K562 (cell line): ENCODE results near the gene LRRC58. TPM values are rescaled to one million over a fixed set of nuclear protein-coding genes. Genes with fewer than 3 reads are reported as not detected.

Experiments
- CBX8 ChIP-seq: fragments of 200-600 bp; sonication (generic); IDR thresholded peaks from 2 replicates; pipeline ENCODE4 v1.6.1; 2012; ENCODE audit warnings: borderline replicate concordance, mixed run types, low read depth, mild to moderate bottlenecking, moderate library complexity, mixed read lengths, low read length, control low read depth, inconsistent platforms; ENCODE audit not compliant: poor library complexity, severe bottlenecking; ENCODE audit errors: extremely low read depth
- CHD1 ChIP-seq: fragments of 200-600 bp; sonication (generic); IDR thresholded peaks from one replicate; pipeline ENCODE4 v1.6.1; 2012; ENCODE audit warnings: mild to moderate bottlenecking, moderate library complexity, low read length, inconsistent platforms
- CREM ChIP-seq: IDR thresholded peaks from 2 replicates; pipeline ENCODE4 v1.6.1; 2014; ENCODE audit warnings: antibody characterized with exemption, low read depth
- CTCFL ChIP-seq: IDR thresholded peaks from 2 replicates; pipeline ENCODE4 v1.6.1; 2011; ENCODE audit warnings: borderline replicate concordance, low read depth, mild to moderate bottlenecking, moderate library complexity, low read length; ENCODE audit not compliant: insufficient read depth, poor library complexity, severe bottlenecking
- ELF2 ChIP-seq: fragments of 250-450 bp; sonication (Bioruptor Pico); IDR thresholded peaks from 2 replicates; pipeline ENCODE4 v1.5.0; 2021; ENCODE audit warnings: mild to moderate bottlenecking
- GABPB1 ChIP-seq: sonication (generic); formaldehyde crosslinking; IDR thresholded peaks from 2 replicates; pipeline ENCODE4 v1.8.0; 2022; ENCODE audit warnings: mild to moderate bottlenecking, missing genetic modification reagents
- ILF3 ChIP-seq: fragments of 450-650 bp; IDR thresholded peaks from 2 replicates; pipeline ENCODE4 v1.6.1; 2018; ENCODE audit warnings: antibody characterized with exemption, mild to moderate bottlenecking, moderate library complexity, borderline replicate concordance
- KDM4B ChIP-seq, 2 experiments: fragments of 450-650 bp in 1 of 2; sonication (generic) in 1 of 2; IDR thresholded peaks; 2 replicates each; pipeline ENCODE4 v1.6.1; 2016 to 2017; ENCODE audit warnings: borderline replicate concordance in 2 of 2, antibody characterized with exemption in 1 of 2, low read depth in 1 of 2, mild to moderate bottlenecking in 1 of 2
- MCM5 ChIP-seq: fragments of 450-650 bp; IDR thresholded peaks from 2 replicates; pipeline ENCODE4 v1.6.1; 2016; ENCODE audit warnings: low read depth
- SIRT6 ChIP-seq: IDR thresholded peaks from one replicate; pipeline ENCODE4 v1.6.1; 2012; ENCODE audit warnings: low read depth, mild to moderate bottlenecking, control low read depth, inconsistent platforms, low read length, moderate library complexity
- SLC30A9 ChIP-seq: fragments of 250-450 bp; sonication (Bioruptor Pico); IDR thresholded peaks from 2 replicates; pipeline ENCODE4 v1.8.0; 2022; ENCODE audit warnings: mild to moderate bottlenecking, moderate library complexity
- TRIM25 ChIP-seq: fragments of 450-650 bp; IDR thresholded peaks from 2 replicates; pipeline ENCODE4 v1.7.0; 2016; ENCODE audit warnings: borderline replicate concordance
- YBX1 ChIP-seq: fragments of 450-650 bp; IDR thresholded peaks from 2 replicates; pipeline ENCODE4 v1.7.1; 2016; ENCODE audit warnings: mild to moderate bottlenecking
- ZKSCAN3 ChIP-seq: fragments of 250-450 bp; sonication (Bioruptor Pico); IDR thresholded peaks from 2 replicates; pipeline ENCODE4 v1.4.0; 2020
- ZNF253 ChIP-seq: fragments of 250-450 bp; sonication (Bioruptor Pico); conservative IDR thresholded peaks from 2 replicates; pipeline ENCODE4 v1.6.1; 2021; ENCODE audit warnings: mild to moderate bottlenecking
- ZNF3 ChIP-seq: fragments of 250-450 bp; sonication (Bioruptor Pico); IDR thresholded peaks from 2 replicates; pipeline ENCODE4 v1.5.0; 2021; ENCODE audit warnings: mild to moderate bottlenecking, moderate library complexity
- ZNF311 ChIP-seq: fragments of 250-450 bp; sonication (Bioruptor Pico); IDR thresholded peaks from 2 replicates; pipeline ENCODE4 v1.4.0; 2020; ENCODE audit warnings: mild to moderate bottlenecking, moderate library complexity
- ZNF324 ChIP-seq: fragments of 250-450 bp; sonication (Bioruptor Pico); IDR thresholded peaks from 2 replicates; pipeline ENCODE4 v1.4.0; 2020; ENCODE audit warnings: mild to moderate bottlenecking
- ZNF79 ChIP-seq: fragments of 250-450 bp; sonication (Bioruptor Pico); IDR thresholded peaks from 2 replicates; pipeline ENCODE4 v1.4.0; 2020; ENCODE audit warnings: low read depth, mild to moderate bottlenecking, moderate library complexity
- polyA plus RNA-seq, 8 experiments: library from polyadenylated mRNA; depleted of rRNA in 4 of 8; stranded (reverse) in 5 of 8; unstranded in 3 of 8; fragments of >200 nt; fragmentation: Nextera tagmentation in 2 of 8; fragmentation: Illumina TruSeq in 1 of 8; extraction: Ambion mirVana in 2 of 8; extraction: Trizol in 1 of 8; gene quantifications; 2 replicates each; pipeline versions ENCODE4 v1.2.1 to v1.2.3, GENCODE V29; 2011 to 2014; ENCODE audit warnings: inconsistent platforms in 1 of 8, missing spikeins in 1 of 8
- total RNA-seq, 7 experiments: library from RNA; depleted of rRNA in 6 of 7; stranded (reverse); fragments of >200 nt in 6 of 7; fragmentation: Illumina TruSeq in 2 of 7; extraction: Trizol in 2 of 7; gene quantifications; 2 replicates each; pipeline versions ENCODE4 v1.2.1 to v1.2.3, GENCODE V29; 2011 to 2021; ENCODE audit warnings: low replicate concordance in 1 of 7
- TF ChIP-seq, protein P1 (sequence below): fragments of 250-450 bp; sonication (Bioruptor Pico); IDR thresholded peaks from 2 replicates; pipeline ENCODE4 v1.5.0; 2021
- TF ChIP-seq, protein P2 (sequence below), 3 experiments: IDR thresholded peaks in 2 of 3; conservative IDR thresholded peaks in 1 of 3; 2 replicates each; pipeline ENCODE4 v1.5.1; 2011 to 2012; ENCODE audit warnings: low read length in 3 of 3, mild to moderate bottlenecking in 3 of 3, control low read depth in 2 of 3, improper control_type of control experiment in 1 of 3, inconsistent platforms in 1 of 3, low read depth in 1 of 3, mixed read lengths in 1 of 3, moderate library complexity in 1 of 3; ENCODE audit not compliant: insufficient read depth in 2 of 3

LRRC58 gene
- total and polyA plus RNA-seq, 9 of the 15 experiments (the other 6 are each of a cell fraction or from before 2014, with no cell fraction given) = 5.6 to 26.6 (median 14.8) TPM

DNA sequence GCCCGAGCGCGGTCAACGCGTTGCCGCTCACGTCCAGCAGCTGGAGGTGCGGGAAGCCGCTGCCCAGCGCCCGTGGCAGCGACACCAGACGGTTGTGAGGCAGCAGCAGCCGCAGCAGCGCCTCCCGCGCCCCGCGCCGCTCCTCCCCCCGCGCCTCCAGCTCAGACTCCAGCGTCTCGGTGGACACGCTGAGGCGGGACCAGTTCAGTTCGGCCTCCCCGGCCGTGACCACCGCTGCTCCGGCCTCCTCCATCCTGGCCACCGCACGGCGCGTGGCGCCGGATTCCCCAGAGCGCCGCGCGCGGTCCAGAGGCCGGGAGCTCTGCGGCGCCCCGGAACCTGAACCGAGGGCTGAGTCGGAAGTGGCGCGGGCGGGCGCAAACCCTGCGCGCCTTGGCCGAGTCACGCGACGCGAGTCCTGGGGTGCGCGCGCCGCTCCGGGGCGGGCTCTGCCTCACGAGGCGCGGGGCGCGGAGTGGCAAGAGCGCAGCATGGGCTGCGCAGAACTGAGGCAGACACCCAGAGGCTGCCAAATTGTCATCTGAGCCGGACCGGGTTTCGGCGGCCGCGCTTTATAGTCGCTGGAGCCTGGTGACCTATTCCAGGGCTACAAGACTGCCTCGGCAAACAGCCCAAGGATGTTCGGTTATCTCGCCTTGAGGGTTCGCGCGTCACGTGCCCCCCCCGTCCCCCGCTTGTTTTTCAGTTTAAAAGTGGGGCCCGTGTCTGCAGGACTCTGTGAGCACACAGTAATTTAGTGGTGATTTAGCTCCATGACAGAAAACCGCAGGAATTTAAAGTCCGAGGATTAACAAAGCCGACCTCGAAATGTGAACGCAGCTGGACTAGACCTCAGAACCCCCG lies at the start of gene LRRC58 (continued):
- no peak for TF ChIP-seq SLC30A9 (CRISPR knock-in tag)
- TF ChIP-seq ILF3 = no peak
- TF ChIP-seq, protein P1, sequence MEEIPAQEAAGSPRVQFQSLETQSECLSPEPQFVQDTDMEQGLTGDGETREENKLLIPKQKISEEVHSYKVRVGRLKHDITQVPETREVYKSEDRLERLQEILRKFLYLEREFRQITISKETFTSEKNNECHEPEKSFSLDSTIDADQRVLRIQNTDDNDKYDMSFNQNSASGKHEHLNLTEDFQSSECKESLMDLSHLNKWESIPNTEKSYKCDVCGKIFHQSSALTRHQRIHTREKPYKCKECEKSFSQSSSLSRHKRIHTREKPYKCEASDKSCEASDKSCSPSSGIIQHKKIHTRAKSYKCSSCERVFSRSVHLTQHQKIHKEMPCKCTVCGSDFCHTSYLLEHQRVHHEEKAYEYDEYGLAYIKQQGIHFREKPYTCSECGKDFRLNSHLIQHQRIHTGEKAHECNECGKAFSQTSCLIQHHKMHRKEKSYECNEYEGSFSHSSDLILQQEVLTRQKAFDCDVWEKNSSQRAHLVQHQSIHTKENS (CRISPR knock-in tag) = no peak
- TF ChIP-seq ZNF311 (CRISPR knock-in tag) = no peak
- TF ChIP-seq ZNF79 (CRISPR knock-in tag) = no peak
- peak; percentile 67; the same call in 1 of the 2 replicates for TF ChIP-seq CREM
- TF ChIP-seq ZNF3 (CRISPR knock-in tag) = no peak
- TF ChIP-seq ZNF253 = no peak
- TF ChIP-seq ELF2 (CRISPR knock-in tag) = no peak
- no peak for TF ChIP-seq CBX8
- no peak for TF ChIP-seq MCM5
- TF ChIP-seq GABPB1 (CRISPR knock-in tag) = peak; percentile 93
- no peak for TF ChIP-seq YBX1
- TF ChIP-seq KDM4B (IDR thresholded peaks at IDR 0.05; ENCODE audit: borderline replicate concordance in 2 of 2, low read depth in 1 of 2) = peak in 1 of 2 experiments; percentile 73; a peak in 1 of 4 replicates
- TF ChIP-seq ZNF324 (CRISPR knock-in tag) = no peak
- no peak for TF ChIP-seq CTCFL
- no peak for TF ChIP-seq CHD1
- no peak for TF ChIP-seq ZKSCAN3 (CRISPR knock-in tag)
- TF ChIP-seq SIRT6 = no peak
- TF ChIP-seq, protein P2, sequence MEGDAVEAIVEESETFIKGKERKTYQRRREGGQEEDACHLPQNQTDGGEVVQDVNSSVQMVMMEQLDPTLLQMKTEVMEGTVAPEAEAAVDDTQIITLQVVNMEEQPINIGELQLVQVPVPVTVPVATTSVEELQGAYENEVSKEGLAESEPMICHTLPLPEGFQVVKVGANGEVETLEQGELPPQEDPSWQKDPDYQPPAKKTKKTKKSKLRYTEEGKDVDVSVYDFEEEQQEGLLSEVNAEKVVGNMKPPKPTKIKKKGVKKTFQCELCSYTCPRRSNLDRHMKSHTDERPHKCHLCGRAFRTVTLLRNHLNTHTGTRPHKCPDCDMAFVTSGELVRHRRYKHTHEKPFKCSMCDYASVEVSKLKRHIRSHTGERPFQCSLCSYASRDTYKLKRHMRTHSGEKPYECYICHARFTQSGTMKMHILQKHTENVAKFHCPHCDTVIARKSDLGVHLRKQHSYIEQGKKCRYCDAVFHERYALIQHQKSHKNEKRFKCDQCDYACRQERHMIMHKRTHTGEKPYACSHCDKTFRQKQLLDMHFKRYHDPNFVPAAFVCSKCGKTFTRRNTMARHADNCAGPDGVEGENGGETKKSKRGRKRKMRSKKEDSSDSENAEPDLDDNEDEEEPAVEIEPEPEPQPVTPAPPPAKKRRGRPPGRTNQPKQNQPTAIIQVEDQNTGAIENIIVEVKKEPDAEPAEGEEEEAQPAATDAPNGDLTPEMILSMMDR (IDR thresholded peaks at IDR 0.05 in 2 of 3, conservative IDR thresholded peaks at IDR 0.05 in 1 of 3; ENCODE audit: insufficient read depth in 2 of 3, low read depth in 1 of 3, low read length in 3 of 3) = peak in 1 of 3 experiments; percentile 30; a peak in 1 of 6 replicates
- TF ChIP-seq TRIM25 = no peak
